Neural crest cell (in vitro differentiated cells): ENCODE measurements around the gene RPL19. TPM values are rescaled to one million over a fixed set of nuclear protein-coding genes. Genes with fewer than 3 reads are reported as not detected.

Experiments used
- DNase-seq: peaks from one replicate; pipeline ENCODE4 v3.0.0; 2021; ENCODE audit warnings: low read depth, mixed read lengths, low spot score
- H3K27ac Mint-ChIP-seq: one replicate; pipeline ENCODE4 v1.8.0; 2021; ENCODE audit warnings: mild to moderate bottlenecking, mixed read lengths; ENCODE audit not compliant: unreplicated experiment
- H3K27me3 Mint-ChIP-seq: 2 replicates; pipeline ENCODE4 v1.8.0; 2021; ENCODE audit warnings: low read depth, mild to moderate bottlenecking, mixed read lengths
- H3K36me3 Mint-ChIP-seq: 2 replicates; pipeline ENCODE4 v1.8.0; 2021; ENCODE audit warnings: low read depth, mild to moderate bottlenecking, mixed read lengths
- H3K4me1 Mint-ChIP-seq: 2 replicates; pipeline ENCODE4 v1.8.0; 2021; ENCODE audit warnings: mixed read lengths
- H3K4me3 Mint-ChIP-seq: one replicate; pipeline ENCODE4 v1.8.0; 2021; ENCODE audit warnings: mild to moderate bottlenecking, mixed read lengths
- H3K9me3 Mint-ChIP-seq: 2 replicates; pipeline ENCODE4 v1.8.0; 2021; ENCODE audit warnings: mixed read lengths
- CTCF ChIP-seq: fragments of 200-600 bp; sonication (generic); conservative IDR thresholded peaks from 2 replicates; pipeline ENCODE4 v1.5.0; 2021; ENCODE audit warnings: antibody characterized with exemption, mild to moderate bottlenecking
- total RNA-seq: library from RNA; stranded (reverse); gene quantifications from 2 replicates; pipeline ENCODE4 v1.2.1, GENCODE V29; 2021

The RPL19 gene
- total RNA-seq, 1 donor from 2014 or later: 1,874 TPM

- Mint-ChIP-seq H3K27me3 (peaks cover 60% of the 10 kb centered on the region), H3K4me1 (peaks cover 15% of the 10 kb centered on the region), H3K4me3 (peak overlapping the region; percentile 74), H3K9me3 (no peaks in the 10 kb centered on the region), H3K36me3 (no peaks in the 10 kb centered on the region), H3K27ac (no peak overlapping the region)
- DNase-seq: no peak
- no peak for TF ChIP-seq CTCF
Measured at GRCh38 chr17:39224778-39225307, 24.8 kb downstream of the RPL19 start.

GRCh38 chr17:39225308-39225958 is 25.4 kb downstream of the RPL19 start, which contains the start of gene STAC2:
TSS of gene STAC2 (minus strand) at chr17:39225945. CDS start at chr17:39225502, 443 bp downstream.
- Mint-ChIP-seq H3K36me3 (no peaks in the 10 kb centered on the region), H3K4me3 (peak within 1 kb of the TSS; percentile 81), H3K27me3 (peaks cover 57% of the 10 kb centered on the region), H3K27ac (no peak within 1 kb of the TSS), H3K4me1 (peaks cover 15% of the 10 kb centered on the region), H3K9me3 (no peaks in the 10 kb centered on the region)
- DNase-seq: no peak
- no peak for TF ChIP-seq CTCF

GRCh38 chr17:39225959-39226683 is 26.0 kb downstream of the RPL19 start:
- H3K27me3 Mint-ChIP-seq: peaks cover 57% of the 10 kb centered on the region
- peaks cover 16% of the 10 kb centered on the region for H3K4me1 Mint-ChIP-seq
- TF ChIP-seq CTCF: no peak
- peak overlapping the region; percentile 81 for H3K4me3 Mint-ChIP-seq
- H3K9me3 Mint-ChIP-seq: no peaks in the 10 kb centered on the region
- no peak overlapping the region for H3K27ac Mint-ChIP-seq
- H3K36me3 Mint-ChIP-seq: no peaks in the 10 kb centered on the region
- peak; percentile 91 for DNase-seq

- H3K36me3 Mint-ChIP-seq: no peaks in the 10 kb centered on the region
- peaks cover 28% of the 10 kb centered on the region for H3K4me1 Mint-ChIP-seq
- no peak for DNase-seq
- H3K27me3 Mint-ChIP-seq: peaks cover 61% of the 10 kb centered on the region
- H3K27ac Mint-ChIP-seq: no peak overlapping the region
- H3K4me3 Mint-ChIP-seq: no peak overlapping the region
- no peak for TF ChIP-seq CTCF
- no peaks in the 10 kb centered on the region for H3K9me3 Mint-ChIP-seq
Measured at GRCh38 chr17:39227364-39227919, 27.4 kb downstream of the RPL19 start.

- H3K4me3 Mint-ChIP-seq: peak overlapping the region; percentile 38
- H3K36me3 Mint-ChIP-seq: no peaks in the 10 kb centered on the region
- peaks cover 42% of the 10 kb centered on the region for H3K27me3 Mint-ChIP-seq
- H3K9me3 Mint-ChIP-seq: no peaks in the 10 kb centered on the region
- H3K4me1 Mint-ChIP-seq: peaks cover 28% of the 10 kb centered on the region
- TF ChIP-seq CTCF: no peak
- H3K27ac Mint-ChIP-seq: no peak overlapping the region
- DNase-seq: no peak
Measured at GRCh38 chr17:39229274-39229913, 29.3 kb downstream of the RPL19 start.
